AG09319 (cell line): Measurements from ENCODE around the gene BRD3OS.

Experiments used
- DNase-seq: peaks from one replicate; pipeline ENCODE4 v3.0.0-alpha.2; 2010; ENCODE audit warnings: low read depth; ENCODE audit errors: extremely low read depth
- TF ChIP-seq, protein P1 (sequence below): IDR thresholded peaks from 2 replicates; pipeline ENCODE4 v1.5.1; 2011; ENCODE audit warnings: low read depth, mild to moderate bottlenecking, inconsistent platforms, low read length, moderate library complexity

BRD3OS gene

DNA sequence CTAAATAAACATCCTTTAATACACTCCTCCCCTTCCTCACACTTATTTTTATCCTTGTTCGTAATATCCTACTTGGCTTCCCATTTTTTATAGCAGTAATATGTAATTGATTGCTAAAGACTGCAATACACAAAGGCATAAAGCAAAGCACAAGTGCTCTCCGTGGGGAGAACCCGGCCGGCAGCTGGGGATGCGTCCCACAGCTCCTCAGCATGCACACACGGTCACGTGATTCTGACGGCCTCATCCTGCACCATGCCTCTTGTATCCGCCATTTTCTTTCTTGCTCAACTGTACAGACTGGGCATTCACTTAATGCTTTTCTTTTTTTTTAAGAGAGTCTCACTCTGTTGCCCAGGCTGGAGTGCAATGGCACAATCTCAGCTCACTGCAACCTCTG, 2.8 kb downstream of the BRD3OS start:
- TF ChIP-seq, protein P1, sequence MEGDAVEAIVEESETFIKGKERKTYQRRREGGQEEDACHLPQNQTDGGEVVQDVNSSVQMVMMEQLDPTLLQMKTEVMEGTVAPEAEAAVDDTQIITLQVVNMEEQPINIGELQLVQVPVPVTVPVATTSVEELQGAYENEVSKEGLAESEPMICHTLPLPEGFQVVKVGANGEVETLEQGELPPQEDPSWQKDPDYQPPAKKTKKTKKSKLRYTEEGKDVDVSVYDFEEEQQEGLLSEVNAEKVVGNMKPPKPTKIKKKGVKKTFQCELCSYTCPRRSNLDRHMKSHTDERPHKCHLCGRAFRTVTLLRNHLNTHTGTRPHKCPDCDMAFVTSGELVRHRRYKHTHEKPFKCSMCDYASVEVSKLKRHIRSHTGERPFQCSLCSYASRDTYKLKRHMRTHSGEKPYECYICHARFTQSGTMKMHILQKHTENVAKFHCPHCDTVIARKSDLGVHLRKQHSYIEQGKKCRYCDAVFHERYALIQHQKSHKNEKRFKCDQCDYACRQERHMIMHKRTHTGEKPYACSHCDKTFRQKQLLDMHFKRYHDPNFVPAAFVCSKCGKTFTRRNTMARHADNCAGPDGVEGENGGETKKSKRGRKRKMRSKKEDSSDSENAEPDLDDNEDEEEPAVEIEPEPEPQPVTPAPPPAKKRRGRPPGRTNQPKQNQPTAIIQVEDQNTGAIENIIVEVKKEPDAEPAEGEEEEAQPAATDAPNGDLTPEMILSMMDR: no peak
- DNase-seq: no peak

DNA sequence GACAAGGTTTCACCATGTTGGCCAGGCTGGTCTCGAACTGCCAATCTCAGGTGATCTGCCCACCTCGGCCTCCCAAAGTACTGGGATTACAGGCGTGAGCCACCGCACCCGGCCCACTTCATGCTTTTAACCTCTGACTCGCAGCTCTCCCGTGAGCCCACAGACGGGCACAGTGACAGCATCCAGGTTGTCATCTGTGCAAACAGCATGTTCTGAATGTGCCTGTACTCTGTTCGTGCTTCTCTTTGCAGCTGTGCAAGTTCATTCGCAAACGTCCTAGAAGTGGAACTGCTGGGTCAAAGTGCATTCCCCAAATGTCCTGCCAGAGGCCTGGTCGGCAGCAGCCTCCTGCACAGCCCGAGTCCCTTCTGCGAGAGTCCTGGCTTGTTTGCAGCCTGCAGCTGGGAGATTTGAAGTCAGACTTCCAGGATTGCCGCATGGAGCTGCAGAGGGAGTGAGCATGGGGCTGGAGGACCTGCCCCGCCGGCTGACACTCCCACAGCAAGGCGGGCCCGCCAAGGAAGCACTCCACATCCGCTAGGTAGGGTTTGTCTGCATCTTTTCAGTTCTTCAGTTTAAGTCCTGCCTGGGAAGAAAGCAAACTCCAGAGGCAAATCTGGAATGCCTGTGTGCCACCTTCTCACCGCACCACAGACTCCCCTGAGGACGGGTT, 3.4 kb downstream of the BRD3OS start:
- TF ChIP-seq, protein P1: no peak
- DNase-seq: no peak

DNA sequence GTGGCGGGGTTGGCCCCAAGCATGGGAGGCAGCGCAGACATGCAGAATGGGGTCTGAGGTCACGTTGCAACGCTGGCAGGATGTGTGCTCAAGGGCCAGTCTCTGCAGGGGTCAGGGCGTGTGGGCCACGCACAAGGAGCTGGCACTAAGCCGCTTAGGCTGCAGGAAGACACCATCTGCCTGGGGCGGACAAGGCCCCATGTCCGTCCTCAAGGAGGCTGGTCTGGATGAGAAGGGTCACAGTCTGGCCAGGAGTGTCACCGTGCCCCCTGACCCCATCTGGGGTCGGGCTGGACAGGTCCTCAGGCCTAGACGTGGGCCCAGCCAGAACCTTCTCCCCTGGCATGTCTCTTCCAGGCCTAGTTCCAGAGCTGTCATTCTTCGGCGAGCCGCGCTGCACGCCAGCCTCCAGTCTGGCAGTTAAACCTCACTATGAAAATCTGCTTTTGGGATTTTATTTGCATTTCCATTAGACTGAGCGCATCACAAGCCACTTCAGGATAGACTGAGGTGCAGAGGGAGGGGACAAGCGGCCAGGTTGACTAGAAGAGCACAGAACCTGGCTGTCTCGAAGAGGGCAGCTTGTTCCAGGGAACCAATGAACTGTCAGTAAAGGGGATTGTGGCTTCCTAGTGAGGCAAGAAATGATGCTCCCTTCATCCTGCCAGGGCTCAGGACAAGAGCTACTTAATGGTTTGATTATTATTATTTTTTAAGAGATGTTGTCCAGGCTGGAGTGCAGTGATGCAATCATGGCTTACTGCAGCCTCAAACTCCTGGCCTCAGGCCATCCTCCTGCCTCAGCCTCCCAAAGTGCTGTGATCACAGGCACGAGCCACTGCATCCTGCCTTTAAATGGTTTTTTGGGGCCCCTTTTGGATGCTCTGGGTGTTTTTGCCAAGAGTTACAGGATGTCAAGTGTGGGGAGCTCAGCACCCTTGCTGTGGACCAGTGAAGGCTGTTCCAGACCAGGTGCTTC, 4.3 kb downstream of the BRD3OS start:
- TF ChIP-seq, protein P1: no peak
- no peak for DNase-seq

DNA sequence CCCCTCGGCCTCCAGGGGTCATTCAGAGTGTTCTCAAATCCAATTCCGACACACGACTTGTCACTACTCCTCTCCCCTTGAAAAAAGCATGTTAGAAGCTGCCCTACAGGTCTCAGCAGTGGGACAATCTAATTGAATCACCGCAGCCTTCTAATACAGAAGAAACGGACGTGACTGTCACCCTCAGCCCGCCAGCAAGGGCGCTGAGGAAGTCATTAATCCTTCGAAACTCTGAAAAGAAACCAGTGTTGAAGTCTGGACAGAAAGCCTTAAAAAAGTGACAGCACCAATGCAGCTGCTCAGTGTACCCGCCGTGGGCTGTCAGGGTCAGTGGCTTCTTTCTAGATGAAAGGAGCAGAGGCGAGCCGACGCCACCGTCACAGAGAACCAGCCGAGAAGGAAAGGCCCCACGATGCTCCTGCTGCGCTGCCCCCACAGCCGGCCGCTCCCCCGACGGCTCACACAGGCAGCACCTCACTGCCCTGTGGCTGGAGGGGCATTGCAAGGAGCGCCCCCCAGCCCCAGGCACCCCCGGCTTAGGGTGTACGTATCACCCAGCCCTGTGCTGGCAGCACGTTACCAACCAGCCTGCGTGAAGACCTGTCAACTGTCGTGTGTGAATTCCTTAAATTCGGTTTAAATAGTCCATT, 5.7 kb downstream of the BRD3OS start:
- TF ChIP-seq, protein P1: no peak
- no peak for DNase-seq

DNA sequence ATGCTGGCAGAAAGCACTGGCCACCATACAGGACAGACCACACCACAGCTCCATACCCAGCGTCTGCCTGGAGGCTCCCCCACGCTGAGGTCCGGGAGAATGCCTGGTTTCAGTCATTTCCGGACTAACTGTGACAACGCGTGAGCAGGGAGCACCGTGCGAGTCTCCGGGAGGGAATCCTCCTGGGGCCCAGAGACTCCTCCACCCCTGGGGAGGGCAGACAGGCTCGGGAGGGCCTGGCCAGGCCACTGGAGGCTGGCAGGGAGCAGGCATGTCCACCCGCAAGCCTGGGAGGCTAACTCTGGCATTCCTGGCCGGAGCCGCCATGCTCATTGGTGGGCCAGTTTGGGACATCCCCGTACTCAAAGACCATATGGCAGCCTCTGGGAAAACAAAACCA, 6.5 kb downstream of the BRD3OS start:
- TF ChIP-seq, protein P1: no peak
- no peak for DNase-seq

DNA sequence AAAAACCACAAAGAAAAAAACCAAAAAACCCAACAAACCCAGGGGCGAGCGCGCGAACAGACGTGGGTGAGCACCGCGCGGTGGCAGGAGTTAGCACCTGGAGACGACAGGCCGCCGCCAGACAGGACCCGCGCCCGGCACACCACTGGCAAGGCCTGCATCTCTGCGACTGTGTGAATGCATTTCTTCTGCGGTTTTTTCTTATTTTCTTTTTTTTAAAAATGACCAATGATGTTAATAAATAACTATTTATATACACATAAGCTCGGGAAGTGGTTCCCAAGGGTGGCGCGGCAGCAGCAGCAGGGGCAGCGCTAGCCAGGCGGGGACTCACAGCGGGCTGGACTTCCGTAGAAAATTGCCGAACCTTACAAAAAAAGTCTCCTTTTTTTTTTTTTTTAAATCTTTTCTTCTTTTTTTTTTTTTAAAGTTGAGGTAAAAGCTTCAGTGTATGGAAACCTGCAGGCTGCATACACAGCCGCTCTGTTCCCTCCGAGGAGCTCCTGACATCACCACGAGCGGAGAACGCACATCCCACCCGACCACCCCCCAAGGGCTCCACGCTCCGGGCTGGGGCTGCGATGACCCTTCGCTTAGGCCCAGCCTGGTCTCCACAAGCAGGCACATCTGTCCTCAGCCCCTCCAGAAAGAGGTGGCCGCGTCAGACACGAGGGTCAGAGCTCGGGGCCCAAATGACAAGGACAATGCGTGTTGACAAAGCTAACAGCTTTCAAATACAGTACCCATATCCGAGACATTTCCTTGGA, 7.4 kb downstream of the BRD3OS start:
- DNase-seq: no peak
- TF ChIP-seq, protein P1: no peak
